ENCODE data around the gene GPC3.

GPC3 gene

DNA sequence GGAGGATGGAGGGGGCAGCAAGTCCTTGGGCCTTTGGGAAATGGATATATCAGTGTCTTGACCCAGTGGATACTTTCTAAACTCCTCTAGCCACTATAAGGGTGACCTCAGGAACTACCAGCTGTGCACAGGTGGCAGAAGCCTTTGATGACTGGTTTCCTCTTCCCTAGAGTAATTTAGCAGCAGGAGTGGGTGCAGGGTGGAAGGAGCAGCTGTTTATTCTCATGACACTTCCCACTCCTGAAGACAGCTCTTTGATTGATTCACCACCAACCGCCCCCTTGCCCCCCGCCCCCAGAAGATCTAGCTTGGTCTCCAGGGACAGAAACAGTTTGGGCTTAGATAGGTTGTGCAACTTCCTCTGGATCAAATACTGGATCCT is 63.0 kb downstream of the GPC3 start:
- TF ChIP-seq EP300 (IDR thresholded peaks at IDR 0.05; ENCODE audit: borderline replicate concordance), result no peak
- no peak for TF ChIP-seq NFIC (IDR thresholded peaks at IDR 0.05)
- TF ChIP-seq CREB1 (IDR thresholded peaks at IDR 0.05; ENCODE audit: low read depth), result no peak
- TF ChIP-seq TCF12 (IDR thresholded peaks at IDR 0.05; ENCODE audit: low read depth), result no peak
- TF ChIP-seq, protein P1, sequence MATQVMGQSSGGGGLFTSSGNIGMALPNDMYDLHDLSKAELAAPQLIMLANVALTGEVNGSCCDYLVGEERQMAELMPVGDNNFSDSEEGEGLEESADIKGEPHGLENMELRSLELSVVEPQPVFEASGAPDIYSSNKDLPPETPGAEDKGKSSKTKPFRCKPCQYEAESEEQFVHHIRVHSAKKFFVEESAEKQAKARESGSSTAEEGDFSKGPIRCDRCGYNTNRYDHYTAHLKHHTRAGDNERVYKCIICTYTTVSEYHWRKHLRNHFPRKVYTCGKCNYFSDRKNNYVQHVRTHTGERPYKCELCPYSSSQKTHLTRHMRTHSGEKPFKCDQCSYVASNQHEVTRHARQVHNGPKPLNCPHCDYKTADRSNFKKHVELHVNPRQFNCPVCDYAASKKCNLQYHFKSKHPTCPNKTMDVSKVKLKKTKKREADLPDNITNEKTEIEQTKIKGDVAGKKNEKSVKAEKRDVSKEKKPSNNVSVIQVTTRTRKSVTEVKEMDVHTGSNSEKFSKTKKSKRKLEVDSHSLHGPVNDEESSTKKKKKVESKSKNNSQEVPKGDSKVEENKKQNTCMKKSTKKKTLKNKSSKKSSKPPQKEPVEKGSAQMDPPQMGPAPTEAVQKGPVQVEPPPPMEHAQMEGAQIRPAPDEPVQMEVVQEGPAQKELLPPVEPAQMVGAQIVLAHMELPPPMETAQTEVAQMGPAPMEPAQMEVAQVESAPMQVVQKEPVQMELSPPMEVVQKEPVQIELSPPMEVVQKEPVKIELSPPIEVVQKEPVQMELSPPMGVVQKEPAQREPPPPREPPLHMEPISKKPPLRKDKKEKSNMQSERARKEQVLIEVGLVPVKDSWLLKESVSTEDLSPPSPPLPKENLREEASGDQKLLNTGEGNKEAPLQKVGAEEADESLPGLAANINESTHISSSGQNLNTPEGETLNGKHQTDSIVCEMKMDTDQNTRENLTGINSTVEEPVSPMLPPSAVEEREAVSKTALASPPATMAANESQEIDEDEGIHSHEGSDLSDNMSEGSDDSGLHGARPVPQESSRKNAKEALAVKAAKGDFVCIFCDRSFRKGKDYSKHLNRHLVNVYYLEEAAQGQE (IDR thresholded peaks at IDR 0.05; ENCODE audit: low read depth), result no peak
- no peak for TF ChIP-seq RAD21 (IDR thresholded peaks at IDR 0.05; ENCODE audit: low read depth)
- TF ChIP-seq, protein P2, sequence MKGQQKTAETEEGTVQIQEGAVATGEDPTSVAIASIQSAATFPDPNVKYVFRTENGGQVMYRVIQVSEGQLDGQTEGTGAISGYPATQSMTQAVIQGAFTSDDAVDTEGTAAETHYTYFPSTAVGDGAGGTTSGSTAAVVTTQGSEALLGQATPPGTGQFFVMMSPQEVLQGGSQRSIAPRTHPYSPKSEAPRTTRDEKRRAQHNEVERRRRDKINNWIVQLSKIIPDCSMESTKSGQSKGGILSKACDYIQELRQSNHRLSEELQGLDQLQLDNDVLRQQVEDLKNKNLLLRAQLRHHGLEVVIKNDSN (IDR thresholded peaks at IDR 0.05), result no peak
- TF ChIP-seq, protein P3, sequence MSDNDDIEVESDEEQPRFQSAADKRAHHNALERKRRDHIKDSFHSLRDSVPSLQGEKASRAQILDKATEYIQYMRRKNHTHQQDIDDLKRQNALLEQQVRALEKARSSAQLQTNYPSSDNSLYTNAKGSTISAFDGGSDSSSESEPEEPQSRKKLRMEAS (IDR thresholded peaks at IDR 0.05), result no peak
- no peak for TF ChIP-seq YY1 (IDR thresholded peaks at IDR 0.05; ENCODE audit: low read depth)
- TF ChIP-seq TEAD4 (IDR thresholded peaks at IDR 0.05), result no peak
- no peak for TF ChIP-seq CEBPB (IDR thresholded peaks at IDR 0.05)
- TF ChIP-seq ZBTB7A (IDR thresholded peaks at IDR 0.05; ENCODE audit: low read depth), result no peak
- no peak for TF ChIP-seq FOXM1 (IDR thresholded peaks at IDR 0.05; ENCODE audit: borderline replicate concordance, low read depth)
- TF ChIP-seq TAF1 (IDR thresholded peaks at IDR 0.05; ENCODE audit: low read depth), result no peak
- TF ChIP-seq EGR1 (IDR thresholded peaks at IDR 0.05), result no peak

DNA sequence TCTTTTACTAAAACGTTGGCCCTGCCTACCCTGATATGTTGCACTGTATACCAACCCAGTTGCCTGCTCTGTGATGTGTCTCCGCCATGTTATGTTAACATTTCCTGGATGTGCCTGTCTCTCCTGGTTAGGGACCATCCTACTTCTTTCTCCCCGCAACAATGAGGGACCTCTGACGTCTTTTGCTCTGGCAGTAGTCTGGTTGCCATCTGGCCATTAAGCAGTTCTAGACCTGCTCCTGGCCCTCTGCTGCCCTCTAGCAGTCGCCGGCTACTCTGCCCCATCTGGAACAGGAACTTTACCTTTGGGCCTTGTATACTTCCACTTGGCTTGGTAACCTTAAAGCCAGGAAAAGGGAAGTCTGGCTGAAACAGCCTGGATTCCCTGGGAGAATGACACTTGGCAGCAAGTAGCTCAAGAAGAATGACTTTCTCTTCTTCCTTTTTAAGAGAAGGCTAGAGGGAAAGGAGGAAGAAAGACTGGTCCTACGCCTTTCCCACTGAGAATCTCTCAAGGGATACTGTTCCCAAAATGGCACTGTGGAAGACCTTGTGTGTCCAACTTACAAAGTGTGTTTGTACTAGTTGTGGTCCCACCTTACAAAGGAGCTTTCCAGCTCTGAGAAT is 63.5 kb downstream of the GPC3 start:
- no peak for TF ChIP-seq EGR1 (IDR thresholded peaks at IDR 0.05)
- no peak for TF ChIP-seq CREB1 (IDR thresholded peaks at IDR 0.05; ENCODE audit: low read depth)
- no peak for TF ChIP-seq TAF1 (IDR thresholded peaks at IDR 0.05; ENCODE audit: low read depth)
- TF ChIP-seq YY1 (IDR thresholded peaks at IDR 0.05; ENCODE audit: low read depth), result no peak
- TF ChIP-seq NFIC (IDR thresholded peaks at IDR 0.05), result no peak
- TF ChIP-seq RAD21 (IDR thresholded peaks at IDR 0.05; ENCODE audit: low read depth), result peak; percentile 47

DNA sequence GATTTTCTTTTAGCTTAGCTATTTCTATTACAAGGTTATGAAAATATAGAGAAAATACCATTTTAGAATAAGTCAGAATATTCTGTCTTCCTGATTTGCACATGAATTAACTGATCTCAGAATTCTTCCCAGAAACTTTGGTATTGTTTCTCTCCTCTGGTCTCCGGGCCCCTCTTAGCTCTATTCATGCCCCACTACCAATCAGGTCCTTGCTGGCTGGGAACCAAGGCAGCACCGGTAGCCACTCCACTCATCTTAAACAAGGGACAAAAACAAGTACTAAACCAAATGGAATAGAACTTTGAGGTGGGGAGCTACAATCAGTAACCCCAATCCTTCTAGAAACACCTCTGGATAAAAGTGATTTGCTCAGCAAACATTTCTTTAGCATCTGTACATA is 64.3 kb downstream of the GPC3 start:
- TF ChIP-seq CREB1 (IDR thresholded peaks at IDR 0.05; ENCODE audit: low read depth), result no peak
- no peak for TF ChIP-seq FOXM1 (IDR thresholded peaks at IDR 0.05; ENCODE audit: borderline replicate concordance, low read depth)
- TF ChIP-seq, protein P1 (IDR thresholded peaks at IDR 0.05; ENCODE audit: low read depth), result no peak
- no peak for TF ChIP-seq NFIC (IDR thresholded peaks at IDR 0.05)
- TF ChIP-seq TEAD4 (IDR thresholded peaks at IDR 0.05), result no peak
- TF ChIP-seq, protein P2 (IDR thresholded peaks at IDR 0.05), result no peak
- TF ChIP-seq RAD21 (IDR thresholded peaks at IDR 0.05; ENCODE audit: low read depth), result no peak
- TF ChIP-seq TAF1 (IDR thresholded peaks at IDR 0.05; ENCODE audit: low read depth), result no peak
- no peak for TF ChIP-seq EGR1 (IDR thresholded peaks at IDR 0.05)
- TF ChIP-seq EP300 (IDR thresholded peaks at IDR 0.05; ENCODE audit: borderline replicate concordance), result no peak
- TF ChIP-seq YY1 (IDR thresholded peaks at IDR 0.05; ENCODE audit: low read depth), result no peak
- TF ChIP-seq TCF12 (IDR thresholded peaks at IDR 0.05; ENCODE audit: low read depth), result no peak
- no peak for TF ChIP-seq ZBTB7A (IDR thresholded peaks at IDR 0.05; ENCODE audit: low read depth)

DNA sequence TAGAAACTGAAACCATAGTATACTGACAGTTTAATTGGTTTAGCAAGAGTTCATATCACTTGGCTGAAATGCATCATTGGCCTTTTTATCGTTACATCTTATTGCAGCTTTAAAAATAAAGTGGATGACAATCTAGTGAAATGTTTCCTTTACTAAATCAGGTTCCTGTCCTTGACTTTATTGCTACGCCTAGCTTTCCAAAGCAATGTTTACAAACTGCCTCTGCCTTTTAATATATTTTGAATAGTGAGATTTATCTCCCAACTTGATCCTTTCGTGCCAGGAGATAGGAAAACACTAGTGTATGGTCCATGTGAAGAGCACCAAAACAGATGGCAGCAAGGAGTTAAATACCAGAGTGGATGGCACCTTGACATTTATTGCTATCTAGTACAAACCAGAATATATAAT is 67.0 kb downstream of the GPC3 start:
- TF ChIP-seq, protein P1 (IDR thresholded peaks at IDR 0.05; ENCODE audit: low read depth), result no peak
- TF ChIP-seq YY1 (IDR thresholded peaks at IDR 0.05; ENCODE audit: low read depth) (no peak), TAF1 (IDR thresholded peaks at IDR 0.05; ENCODE audit: low read depth) (no peak), FOXM1 (IDR thresholded peaks at IDR 0.05; ENCODE audit: borderline replicate concordance, low read depth) (no peak), TCF12 (IDR thresholded peaks at IDR 0.05; ENCODE audit: low read depth) (no peak), CREB1 (IDR thresholded peaks at IDR 0.05; ENCODE audit: low read depth) (no peak), NFIC (IDR thresholded peaks at IDR 0.05) (no peak), RAD21 (IDR thresholded peaks at IDR 0.05; ENCODE audit: low read depth) (no peak), ZBTB7A (IDR thresholded peaks at IDR 0.05; ENCODE audit: low read depth) (no peak), TEAD4 (IDR thresholded peaks at IDR 0.05) (no peak), EGR1 (IDR thresholded peaks at IDR 0.05) (no peak), EP300 (IDR thresholded peaks at IDR 0.05; ENCODE audit: borderline replicate concordance) (no peak)
- TF ChIP-seq, protein P3 (IDR thresholded peaks at IDR 0.05), result no peak

Data from Ishikawa (cell line).